Germinal center (tissue), 1 donor: Measurements from ENCODE around the gene KIF26B.

Experiments
- DNase-seq: peaks from one replicate; pipeline ENCODE4 v3.0.0; 2012; ENCODE audit warnings: mixed read lengths, low spot score

Gene KIF26B

DNA sequence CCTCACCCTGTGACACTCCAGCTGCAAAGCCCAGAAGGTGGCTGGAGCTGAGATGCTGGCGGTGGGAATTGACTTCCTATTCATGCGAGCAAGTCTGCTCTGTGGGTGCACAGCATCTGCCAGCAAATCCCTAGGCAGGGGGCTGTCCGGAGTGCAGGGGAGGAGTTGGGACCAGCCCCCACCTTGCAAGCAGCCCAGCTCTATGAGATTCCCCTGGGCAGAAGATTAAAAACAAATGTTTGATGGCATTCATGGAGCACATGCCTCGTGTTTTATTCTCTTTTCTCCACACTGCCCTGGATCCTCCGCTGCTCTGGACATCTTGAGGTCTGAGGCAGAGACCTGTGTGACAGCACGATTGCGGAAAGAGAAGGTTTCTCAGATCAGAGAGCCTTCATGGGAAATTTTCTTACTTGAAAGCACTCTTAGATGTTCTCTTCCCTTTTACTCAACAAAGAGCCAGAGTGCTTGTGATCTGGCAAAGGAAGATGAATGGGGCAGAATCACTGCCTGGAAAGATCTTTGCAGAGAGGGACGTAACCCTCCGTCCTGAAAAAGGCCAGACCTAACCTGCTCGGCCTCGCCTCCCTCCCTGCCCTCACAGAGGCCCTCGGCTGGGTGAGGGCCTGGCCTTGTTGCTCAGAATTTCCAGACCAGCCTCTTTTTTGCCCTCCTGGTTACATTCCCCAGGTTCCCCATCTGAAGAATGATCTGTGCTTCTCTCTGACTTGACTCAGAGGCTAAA, 597.1 kb downstream of the KIF26B start:
- no peak for DNase-seq

GRCh38 chr1:245752561-245752960, 597.8 kb downstream of the KIF26B start:
- no peak for DNase-seq

DNA sequence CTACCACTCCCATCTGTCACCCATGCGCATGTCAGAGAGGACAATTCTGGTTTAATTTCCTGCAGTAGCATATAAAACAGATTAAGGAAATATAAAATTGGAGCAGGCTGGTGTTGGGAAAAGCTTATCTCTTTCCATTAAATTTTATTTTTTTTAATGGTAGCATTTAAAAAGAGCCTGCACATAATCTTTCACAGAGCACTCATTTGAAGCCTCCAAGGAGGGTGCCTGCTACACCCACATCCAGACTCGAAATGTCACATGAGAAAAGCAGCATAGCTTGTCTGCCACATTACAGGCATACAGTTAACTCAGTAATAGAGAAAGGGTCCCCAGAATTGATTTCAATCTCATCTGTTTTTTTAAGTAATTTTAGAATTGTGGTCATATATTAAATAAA, 599.0 kb downstream of the KIF26B start:
- DNase-seq = no peak

DNA sequence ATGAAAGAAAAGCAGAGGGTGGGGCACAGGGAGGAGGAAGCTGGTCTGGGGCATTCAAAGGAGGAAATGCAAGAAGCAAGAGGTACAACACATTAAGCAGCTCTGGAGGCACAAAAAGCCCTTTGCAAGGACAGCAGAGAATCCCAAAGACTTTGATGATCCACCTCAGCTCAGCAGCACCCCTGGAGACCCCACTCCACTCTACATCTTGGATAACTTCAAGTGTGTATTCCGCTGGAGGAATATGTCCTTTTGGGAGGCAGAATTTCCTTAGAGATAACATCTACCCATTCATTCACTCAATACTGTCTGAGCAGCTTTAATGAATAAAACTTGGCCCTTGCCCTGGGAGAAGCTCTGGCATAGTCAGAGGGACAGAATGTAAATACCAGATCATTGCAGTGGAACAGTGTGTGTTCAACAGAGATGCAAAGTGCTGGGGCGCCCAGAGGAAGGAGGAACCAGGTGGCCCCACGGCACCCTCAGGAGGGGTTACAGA, 599.7 kb downstream of the KIF26B start:
- peak; percentile 20 for DNase-seq
